ENCODE results near the gene KRTAP5-4.
"Not testable (repeated sequence)": the region's sequence is repeated elsewhere in the genome, so short reads cannot be mapped to it uniquely, and the experiment has no call there.

Gene KRTAP5-4

GRCh38 chr11:1622086-1622485, at the start of gene KRTAP5-4:
Gene KRTAP5-4 (minus strand): TSS chr11:1622138. CDS start chr11:1622093, 45 bp downstream.
- no peak for DNase-seq

GRCh38 chr11:1671658-1672057, 49.7 kb upstream of the KRTAP5-4 start:
- DNase-seq: no peak

- no peak for DNase-seq
These were observed 49.0 kb upstream of the KRTAP5-4 start for GRCh38 chr11:1670905-1671371.

GRCh38 chr11:1670457-1670856, 48.5 kb upstream of the KRTAP5-4 start:
- DNase-seq: not testable (repeated sequence)

- DNase-seq: no peak
These were observed 47.7 kb upstream of the KRTAP5-4 start for GRCh38 chr11:1669546-1670218.

- no peak for DNase-seq
These were observed 47.1 kb upstream of the KRTAP5-4 start for GRCh38 chr11:1668911-1669473.

- DNase-seq: no peak
These were observed 46.0 kb upstream of the KRTAP5-4 start for GRCh38 chr11:1667906-1668305.

GRCh38 chr11:1667121-1667850, 45.3 kb upstream of the KRTAP5-4 start:
- no peak for DNase-seq

- DNase-seq: no peak
These were observed 43.4 kb upstream of the KRTAP5-4 start for GRCh38 chr11:1665313-1665712.

GRCh38 chr11:1662699-1663283, 40.9 kb upstream of the KRTAP5-4 start:
- DNase-seq: not testable (repeated sequence)

GRCh38 chr11:1661454-1662269, 39.7 kb upstream of the KRTAP5-4 start:
- DNase-seq: not testable (repeated sequence)

GRCh38 chr11:1660111-1660867, 38.4 kb upstream of the KRTAP5-4 start:
- DNase-seq: no peak

GRCh38 chr11:1659506-1659905, 37.6 kb upstream of the KRTAP5-4 start:
- no peak for DNase-seq

- no peak for DNase-seq
These were observed 34.7 kb upstream of the KRTAP5-4 start for GRCh38 chr11:1656670-1657069.

- DNase-seq: no peak
These were observed 34.1 kb upstream of the KRTAP5-4 start for GRCh38 chr11:1656061-1656441.

- DNase-seq: no peak
These were observed 33.5 kb upstream of the KRTAP5-4 start for GRCh38 chr11:1655168-1656060.

- no peak for DNase-seq
These were observed 32.6 kb upstream of the KRTAP5-4 start for GRCh38 chr11:1654388-1655167.

- no peak for DNase-seq
These were observed 31.8 kb upstream of the KRTAP5-4 start for GRCh38 chr11:1653541-1654387.

All from activated CD4-positive, alpha-beta T cell treated with anti-CD3 and anti-CD28 coated beads, Interleukin-2, amount 50 U/mL, for 1 hour (primary cell).